Lower lobe of right lung (tissue), 2 donors: ENCODE results near the gene C17orf114.

Source experiments
- ATAC-seq, 2 donors: fragments of 200-7000 bp; cut with Tn5 transposase; one replicate each; pipeline ENCODE4 v1.9.1; 2020 to 2022; ENCODE audit warnings: mild to moderate bottlenecking in 2 of 2, moderate library complexity in 2 of 2
- DNase-seq: peaks from one replicate; pipeline ENCODE4 v3.0.0-alpha.2; 2020
- H3K27ac ChIP-seq: fragments of 200-600 bp; one replicate; pipeline ENCODE4 v1.8.0; 2022
- H3K27me3 ChIP-seq: fragments of 200-600 bp; one replicate; pipeline ENCODE4 v1.8.0; 2022; ENCODE audit warnings: low read depth
- H3K36me3 ChIP-seq: fragments of 200-600 bp; one replicate; pipeline ENCODE4 v1.8.0; 2022; ENCODE audit warnings: mild to moderate bottlenecking
- H3K4me1 ChIP-seq: fragments of 200-600 bp; one replicate; pipeline ENCODE4 v1.8.0; 2022
- H3K4me3 ChIP-seq: fragments of 200-600 bp; one replicate; pipeline ENCODE4 v1.8.0; 2022; ENCODE audit warnings: mild to moderate bottlenecking
- H3K9me3 ChIP-seq: fragments of 200-600 bp; one replicate; pipeline ENCODE4 v1.8.0; 2022
- CTCF ChIP-seq: fragments of 200-600 bp; IDR thresholded peaks from one replicate; pipeline ENCODE4 v1.8.0; 2022; ENCODE audit warnings: antibody characterized with exemption, mild to moderate bottlenecking
- intact Hi-C: fragments of 100-400 bp; cut with DNase I; formaldehyde crosslinking; loops from one replicate; pipeline ENCODE4 v1.11.0; 2022
- donor health status: DM: no; HTN: yes; CAD: no; lungs with severe emphysema.

Gene C17orf114

GRCh38 chr17:4802228-4802627 lies at the start of gene C17orf114:
Gene C17orf114, minus strand, starts transcription at chr17:4802328.
- intact Hi-C loops = no loop called here
- Histone ChIP-seq H3K27me3 (no peaks in the 10 kb centered on the region), H3K36me3 (peaks cover 21% of the 10 kb centered on the region), H3K27ac (no peak within 1 kb of the TSS), H3K4me1 (peaks cover 8% of the 10 kb centered on the region), H3K4me3 (no peak within 1 kb of the TSS), H3K9me3 (no peaks in the 10 kb centered on the region)
- ATAC-seq (no peak), DNase-seq (no peak)
- TF ChIP-seq CTCF = no peak

GRCh38 chr17:4851084-4851483 lies 49.0 kb upstream of the C17orf114 start:
- intact Hi-C loops = no loop called here
- no peak overlapping the region for H3K4me3 ChIP-seq
- H3K27me3 ChIP-seq = no peaks in the 10 kb centered on the region
- H3K4me1 ChIP-seq = peaks cover 66% of the 10 kb centered on the region
- H3K36me3 ChIP-seq = no peaks in the 10 kb centered on the region
- H3K9me3 ChIP-seq = no peaks in the 10 kb centered on the region
- DNase-seq (no peak), ATAC-seq (no peak)
- TF ChIP-seq CTCF = no peak
- H3K27ac ChIP-seq = peak overlapping the region; percentile 18

DNA sequence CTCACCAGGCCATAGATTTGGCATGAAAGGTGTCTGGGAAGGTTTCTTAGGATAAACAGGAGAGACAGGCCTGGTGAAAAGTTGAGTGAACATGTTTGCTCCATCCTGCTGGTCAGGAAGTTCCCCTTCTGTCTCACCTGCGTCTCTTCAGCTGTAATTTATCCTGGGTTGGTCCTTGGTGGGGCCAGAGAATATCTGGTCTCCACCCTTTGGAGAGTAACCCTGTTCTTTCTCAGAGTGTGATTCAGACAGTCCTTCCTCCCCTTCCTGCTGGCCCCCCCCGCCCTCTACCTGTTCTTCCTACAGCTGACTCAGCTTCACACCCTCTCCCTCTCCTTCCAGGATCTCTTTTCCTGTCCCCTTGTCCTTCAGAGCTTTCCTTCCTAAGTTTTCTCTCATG lies 48.1 kb upstream of the C17orf114 start:
- Histone ChIP-seq H3K27me3 (no peaks in the 10 kb centered on the region), H3K4me1 (peaks cover 75% of the 10 kb centered on the region), H3K9me3 (no peaks in the 10 kb centered on the region), H3K4me3 (no peak overlapping the region), H3K36me3 (no peaks in the 10 kb centered on the region), H3K27ac (no peak overlapping the region)
- no peak for ATAC-seq
- TF ChIP-seq CTCF = no peak
- no peak for DNase-seq
- intact Hi-C loops = no loop called here

DNA sequence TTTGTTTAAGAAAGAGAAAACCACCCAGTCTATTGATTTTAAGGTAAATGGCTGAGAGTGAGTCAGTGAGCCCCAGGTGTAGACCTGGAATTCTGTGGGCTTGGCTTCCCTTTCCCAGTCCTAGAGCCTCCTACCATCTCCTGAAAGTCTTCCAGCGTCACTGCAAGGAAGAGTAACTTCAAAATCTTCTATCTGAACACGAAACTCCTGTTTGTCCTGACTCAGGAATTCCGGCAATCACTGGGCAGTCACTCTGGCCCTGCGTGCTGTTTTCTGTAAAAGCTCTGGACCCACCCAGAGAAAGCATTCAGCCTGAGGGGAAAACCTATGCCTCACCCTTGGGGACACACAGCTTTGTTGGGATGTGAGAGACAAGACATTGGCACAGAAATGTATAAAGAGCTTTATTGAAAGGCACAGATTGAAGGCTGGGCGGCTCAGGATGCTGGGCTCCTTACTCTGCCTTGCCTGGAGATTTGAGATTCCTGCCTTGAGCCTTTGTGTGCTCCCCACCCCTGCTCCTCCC lies 46.9 kb upstream of the C17orf114 start:
- Histone ChIP-seq H3K27ac (peak overlapping the region; percentile 43), H3K4me3 (no peak overlapping the region), H3K9me3 (no peaks in the 10 kb centered on the region), H3K36me3 (no peaks in the 10 kb centered on the region), H3K27me3 (no peaks in the 10 kb centered on the region), H3K4me1 (peaks cover 73% of the 10 kb centered on the region)
- DNase-seq (no peak), ATAC-seq (no peak)
- intact Hi-C loops = no loop called here
- TF ChIP-seq CTCF = no peak

- Histone ChIP-seq H3K4me1 (peaks cover 76% of the 10 kb centered on the region), H3K9me3 (no peaks in the 10 kb centered on the region), H3K4me3 (no peak overlapping the region), H3K36me3 (no peaks in the 10 kb centered on the region), H3K27me3 (no peaks in the 10 kb centered on the region), H3K27ac (peak overlapping the region; percentile 9)
- ATAC-seq (no peak), DNase-seq (no peak)
- no peak for TF ChIP-seq CTCF
- intact Hi-C loops = no loop called here
These were observed 44.7 kb upstream of the C17orf114 start for GRCh38 chr17:4846635-4847390.
